Bronchial epithelial cell (primary cell): ENCODE data around the gene NMUR2. TPM values are rescaled to one million over a fixed set of nuclear protein-coding genes. Genes with fewer than 3 reads are reported as not detected.

ENCODE experiments used
- DNase-seq: peaks from one replicate; pipeline ENCODE4 v3.0.0-alpha.2; 2010; ENCODE audit warnings: low read depth
- FAIRE-seq: peaks from 2 replicates; lab custom pipeline; 2011; peaks lifted over from hg19 to GRCh38; lab: Jason Lieb, UNC
- H3K27me3 ChIP-seq: 2 replicates; pipeline ENCODE4 v1.5.1; 2011; ENCODE audit warnings: low read length; ENCODE audit not compliant: control insufficient read depth, insufficient read depth
- H3K36me3 ChIP-seq: 2 replicates; pipeline ENCODE4 v1.5.1; 2011; ENCODE audit warnings: low read length; ENCODE audit not compliant: control insufficient read depth, insufficient read depth
- H3K4me3 ChIP-seq: 2 replicates; pipeline ENCODE4 v1.5.1; 2011; ENCODE audit warnings: mild to moderate bottlenecking, low read depth, low read length, control low read depth
- CTCF ChIP-seq: IDR thresholded peaks from 2 replicates; pipeline ENCODE4 v1.5.1; 2011; ENCODE audit warnings: mild to moderate bottlenecking, moderate library complexity, low read length, control low read depth, inconsistent platforms; ENCODE audit not compliant: insufficient read depth, severe bottlenecking
- total RNA-seq: library from RNA; depleted of rRNA; stranded (reverse); fragments of >200 nt; gene quantifications from 2 replicates; pipeline ENCODE4 v1.2.1, GENCODE V29; 2014

The NMUR2 gene
- total RNA-seq, 1 donor from 2014 or later = not detected

GRCh38 chr5:152367554-152367953, 37.5 kb downstream of the NMUR2 start:
- Histone ChIP-seq H3K4me3 (no peak overlapping the region), H3K27me3 (no peaks in the 10 kb centered on the region), H3K36me3 (no peaks in the 10 kb centered on the region)
- FAIRE-seq (no peak), DNase-seq (no peak)
- no peak for TF ChIP-seq CTCF

GRCh38 chr5:152366716-152367115, 38.4 kb downstream of the NMUR2 start:
- FAIRE-seq (no peak), DNase-seq (no peak)
- H3K27me3 ChIP-seq = no peaks in the 10 kb centered on the region
- H3K36me3 ChIP-seq = no peaks in the 10 kb centered on the region
- TF ChIP-seq CTCF = no peak
- H3K4me3 ChIP-seq = no peak overlapping the region

GRCh38 chr5:152364899-152365298, 40.2 kb downstream of the NMUR2 start:
- no peaks in the 10 kb centered on the region for H3K27me3 ChIP-seq
- TF ChIP-seq CTCF = no peak
- no peaks in the 10 kb centered on the region for H3K36me3 ChIP-seq
- FAIRE-seq (no peak), DNase-seq (no peak)
- H3K4me3 ChIP-seq = no peak overlapping the region

GRCh38 chr5:152364172-152364571, 40.9 kb downstream of the NMUR2 start:
- no peak overlapping the region for H3K4me3 ChIP-seq
- FAIRE-seq (no peak), DNase-seq (no peak)

GRCh38 chr5:152358861-152359568, 46.1 kb downstream of the NMUR2 start:
- FAIRE-seq (no peak), DNase-seq (no peak)
- Histone ChIP-seq H3K36me3 (no peaks in the 10 kb centered on the region), H3K27me3 (no peaks in the 10 kb centered on the region), H3K4me3 (no peak overlapping the region)
- no peak for TF ChIP-seq CTCF

More at GRCh38 chr5:152364172-152364571, 40.9 kb downstream of the NMUR2 start:
- Histone ChIP-seq H3K27me3 (no peaks in the 10 kb centered on the region), H3K36me3 (no peaks in the 10 kb centered on the region)
- TF ChIP-seq CTCF = no peak

- DNase-seq (no peak), FAIRE-seq (no peak)
- H3K36me3 ChIP-seq = no peaks in the 10 kb centered on the region
- H3K27me3 ChIP-seq = no peaks in the 10 kb centered on the region
- TF ChIP-seq CTCF = no peak
- no peak overlapping the region for H3K4me3 ChIP-seq
Observed at GRCh38 chr5:152356506-152356905, 48.6 kb downstream of the NMUR2 start.
